ENCODE data around the gene FBRS. TPM values are rescaled to one million over a fixed set of nuclear protein-coding genes. Genes with fewer than 3 reads are reported as not detected.
A peak's percentile ranks its signal among the peaks of the same experiment; 100 is the strongest.

The FBRS gene
- total RNA-seq, 2 experiments from 2014 or later, result 91.8 to 95.6 TPM

DNA sequence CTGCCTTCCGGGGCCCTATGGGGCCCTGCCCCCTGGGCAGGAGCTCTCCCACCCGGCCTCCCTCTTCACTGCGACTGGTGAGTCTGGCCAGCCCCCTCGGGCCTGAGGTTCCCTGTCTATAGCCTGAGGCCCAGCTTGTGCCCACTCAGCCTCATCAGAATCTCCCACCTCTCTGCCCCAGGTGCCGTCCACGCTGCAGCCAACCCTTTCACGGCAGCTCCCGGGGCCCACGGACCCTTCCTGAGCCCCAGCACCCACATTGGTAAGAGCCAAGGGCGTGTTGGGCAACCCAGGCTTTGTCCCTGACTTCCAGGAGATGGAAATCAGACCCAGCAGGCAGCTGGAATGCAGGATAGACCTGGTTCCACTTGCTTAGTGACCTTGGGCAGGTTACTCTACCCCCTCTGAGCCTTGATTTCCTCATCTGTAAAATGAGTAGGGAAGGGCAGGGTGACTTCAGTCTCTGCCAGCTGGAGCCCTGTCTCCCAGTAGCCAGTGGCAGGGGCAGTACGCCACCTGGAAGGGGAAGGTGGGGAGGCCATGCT lies 9.2 kb downstream of the FBRS start:
- Mint-ChIP-seq H3K4me3 (no peak overlapping the region), H3K36me3 (peaks cover 36% of the 10 kb centered on the region), H3K27me3 (no peaks in the 10 kb centered on the region), H3K4me1 (ENCODE audit: low read depth) (peaks cover 14% of the 10 kb centered on the region), H3K27ac (no peak overlapping the region), H3K9me3 (no peaks in the 10 kb centered on the region)
- intact Hi-C loops (cut with micrococcal nuclease), result no loop called here
- no peak for DNase-seq
- ChIA-PET POLR2A (interaction anchor here (0.9 kb wide), 1 partner anchor 30 kb away, joined by 3 read pairs; no protein-coding TSS in a partner anchor), CTCF (interaction anchor here (0.5 to 1.5 kb wide), 2 partner anchors 27 to 252 kb away, joined by 3 to 4 read pairs; no protein-coding TSS in a partner anchor)

DNA sequence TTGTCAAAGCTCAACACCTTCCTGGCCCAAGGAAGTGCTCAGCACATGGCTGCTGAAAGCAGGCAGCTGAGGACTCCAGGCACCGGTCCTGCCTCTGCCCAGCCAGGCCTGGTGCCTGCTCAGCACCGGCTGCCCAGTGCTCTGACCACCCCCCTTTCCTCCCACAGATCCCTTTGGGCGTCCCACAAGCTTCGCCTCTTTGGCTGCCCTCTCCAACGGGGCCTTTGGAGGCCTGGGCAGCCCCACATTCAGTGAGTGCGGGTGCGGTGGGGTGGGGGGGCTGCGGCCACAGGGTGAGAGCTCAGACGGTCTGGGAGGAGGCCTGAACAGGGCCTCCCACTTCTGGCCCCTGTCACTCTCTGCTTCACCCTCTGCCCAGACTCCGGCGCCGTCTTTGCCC lies 10.2 kb downstream of the FBRS start:
- intact Hi-C loops (cut with micrococcal nuclease), result no loop called here
- Mint-ChIP-seq H3K4me1 (ENCODE audit: low read depth) (peaks cover 6% of the 10 kb centered on the region), H3K9me3 (no peaks in the 10 kb centered on the region), H3K36me3 (peaks cover 26% of the 10 kb centered on the region), H3K27me3 (no peaks in the 10 kb centered on the region), H3K27ac (no peak overlapping the region), H3K4me3 (no peak overlapping the region)
- ChIA-PET CTCF (interaction anchor here (1.5 kb wide), 1 partner anchor 26 kb away, joined by 4 read pairs; no protein-coding TSS in a partner anchor), POLR2A (no interaction called here)
- DNase-seq, result no peak

DNA sequence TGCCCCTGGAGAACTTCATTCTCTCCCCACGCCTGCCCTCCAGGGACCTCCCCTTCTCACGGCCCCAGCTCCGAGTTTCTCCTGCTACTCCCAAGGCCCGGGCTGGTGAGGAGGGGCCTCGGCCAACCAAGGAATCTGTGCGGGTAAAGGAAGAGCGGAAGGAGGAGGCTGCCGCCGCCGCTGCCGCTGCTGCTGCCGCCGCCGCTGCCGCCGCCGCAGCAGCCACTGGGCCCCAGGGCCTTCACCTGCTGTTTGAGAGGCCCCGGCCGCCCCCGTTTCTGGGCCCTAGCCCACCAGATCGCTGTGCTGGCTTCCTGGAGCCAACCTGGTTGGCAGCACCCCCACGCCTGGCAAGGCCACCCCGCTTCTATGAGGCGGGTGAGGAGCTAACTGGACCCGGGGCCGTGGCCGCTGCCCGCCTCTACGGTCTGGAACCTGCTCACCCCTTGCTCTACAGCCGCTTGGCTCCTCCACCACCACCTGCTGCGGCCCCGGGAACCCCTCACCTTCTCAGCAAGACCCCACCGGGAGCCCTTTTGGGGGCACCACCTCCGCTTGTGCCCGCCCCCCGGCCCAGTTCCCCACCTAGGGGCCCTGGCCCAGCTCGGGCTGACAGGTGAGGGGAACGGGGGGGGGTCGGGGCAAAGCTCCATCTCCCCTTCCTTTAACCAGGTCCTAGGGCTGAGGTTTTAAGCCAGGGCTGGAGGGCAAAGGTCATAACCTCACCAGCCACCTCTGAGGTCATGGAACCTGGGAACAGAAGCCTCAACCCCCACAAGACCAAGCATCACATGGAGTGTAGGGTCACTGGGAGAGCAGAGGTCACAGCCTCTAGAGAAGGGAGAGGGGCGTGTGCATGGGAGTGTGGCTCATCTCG lies 11.0 kb downstream of the FBRS start:
- no peaks in the 10 kb centered on the region for H3K4me1 Mint-ChIP-seq (ENCODE audit: low read depth)
- no peak overlapping the region for H3K27ac Mint-ChIP-seq
- H3K36me3 Mint-ChIP-seq, result peaks cover 20% of the 10 kb centered on the region
- DNase-seq, result no peak
- intact Hi-C loops (cut with micrococcal nuclease), result no loop called here
- ChIA-PET CTCF (interaction anchor here (0.5 kb wide), 1 partner anchor 148 kb away, joined by 3 read pairs; no protein-coding TSS in a partner anchor), POLR2A (no interaction called here)
- no peak overlapping the region for H3K4me3 Mint-ChIP-seq
- H3K9me3 Mint-ChIP-seq, result no peaks in the 10 kb centered on the region
- no peaks in the 10 kb centered on the region for H3K27me3 Mint-ChIP-seq

DNA sequence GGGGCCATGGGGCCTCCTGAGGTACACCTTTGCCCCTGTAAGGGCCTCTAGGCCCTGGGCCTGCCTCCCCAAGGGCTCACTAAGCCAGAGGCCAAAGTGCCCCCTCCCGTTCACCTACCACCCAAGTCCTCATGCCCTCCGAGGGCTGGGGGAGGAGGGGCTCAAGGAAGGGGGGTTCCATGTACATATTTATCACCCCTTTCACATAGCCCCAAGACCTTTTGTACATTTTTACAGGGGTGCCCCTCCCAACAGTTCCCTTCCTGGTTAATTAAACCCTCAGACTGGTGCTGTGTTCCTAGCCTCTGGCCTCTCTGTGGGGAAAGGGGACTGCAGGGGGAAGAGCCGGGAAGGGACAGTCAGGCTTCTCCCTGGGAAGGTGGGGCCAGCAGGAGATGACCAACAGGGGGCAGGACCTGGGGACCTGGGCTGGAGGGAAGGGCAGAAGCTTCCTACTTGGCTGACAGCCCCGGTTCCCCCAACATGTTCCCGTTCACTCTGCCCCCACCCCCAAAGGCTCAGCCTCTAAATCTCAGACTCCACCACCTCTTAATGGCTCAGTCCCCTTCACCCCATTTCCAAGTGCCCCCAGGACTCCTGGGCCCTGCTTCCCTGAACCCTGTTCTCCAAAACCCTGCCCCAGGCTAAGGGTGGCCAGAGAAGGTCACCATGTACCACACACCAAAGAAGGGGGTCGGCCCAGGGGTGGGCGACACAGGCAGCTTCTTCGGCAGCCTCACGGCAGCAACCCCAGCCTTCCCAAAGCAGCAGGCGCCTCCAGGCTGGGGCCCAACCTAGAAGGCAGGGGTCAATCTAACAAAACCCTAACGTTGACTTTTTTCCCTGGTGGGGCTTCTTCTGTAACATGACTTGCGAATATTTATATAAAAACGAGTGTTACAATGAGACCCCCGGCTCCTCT lies 11.9 kb downstream of the FBRS start:
- H3K36me3 Mint-ChIP-seq, result peaks cover 16% of the 10 kb centered on the region
- intact Hi-C loops (cut with micrococcal nuclease), result no loop called here
- no peaks in the 10 kb centered on the region for H3K4me1 Mint-ChIP-seq (ENCODE audit: low read depth)
- no peak overlapping the region for H3K27ac Mint-ChIP-seq
- POLR2A ChIA-PET, result no interaction called here
- no peak for DNase-seq
- H3K9me3 Mint-ChIP-seq, result no peaks in the 10 kb centered on the region
- H3K4me3 Mint-ChIP-seq, result no peak overlapping the region
- CTCF ChIA-PET, result no interaction called here
- no peaks in the 10 kb centered on the region for H3K27me3 Mint-ChIP-seq

DNA sequence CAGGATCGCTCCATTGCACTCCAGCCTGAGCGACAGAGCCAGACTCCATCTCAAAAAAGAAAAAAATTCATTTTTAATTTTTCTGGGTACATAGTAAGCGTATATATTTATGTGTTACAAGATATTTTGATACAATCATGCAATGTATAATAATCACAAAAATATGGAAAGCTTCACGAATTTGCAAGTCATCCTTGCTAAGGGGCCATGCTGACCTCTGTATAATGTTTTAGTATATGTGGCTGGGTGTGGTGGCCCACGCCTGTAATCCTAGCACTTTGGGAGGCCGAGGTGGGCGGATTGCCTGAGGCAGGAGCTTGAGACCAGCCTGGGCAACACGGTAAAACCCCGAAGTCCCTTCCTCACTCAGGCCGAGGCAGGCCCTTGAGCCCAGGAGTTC lies 16.9 kb downstream of the FBRS start:
- H3K4me1 Mint-ChIP-seq (ENCODE audit: low read depth), result no peaks in the 10 kb centered on the region
- POLR2A ChIA-PET, result interaction anchor here (0.6 to 1.1 kb wide), 2 partner anchors 9 to 15 kb away, joined by 3 read pairs; no protein-coding TSS in a partner anchor

DNA sequence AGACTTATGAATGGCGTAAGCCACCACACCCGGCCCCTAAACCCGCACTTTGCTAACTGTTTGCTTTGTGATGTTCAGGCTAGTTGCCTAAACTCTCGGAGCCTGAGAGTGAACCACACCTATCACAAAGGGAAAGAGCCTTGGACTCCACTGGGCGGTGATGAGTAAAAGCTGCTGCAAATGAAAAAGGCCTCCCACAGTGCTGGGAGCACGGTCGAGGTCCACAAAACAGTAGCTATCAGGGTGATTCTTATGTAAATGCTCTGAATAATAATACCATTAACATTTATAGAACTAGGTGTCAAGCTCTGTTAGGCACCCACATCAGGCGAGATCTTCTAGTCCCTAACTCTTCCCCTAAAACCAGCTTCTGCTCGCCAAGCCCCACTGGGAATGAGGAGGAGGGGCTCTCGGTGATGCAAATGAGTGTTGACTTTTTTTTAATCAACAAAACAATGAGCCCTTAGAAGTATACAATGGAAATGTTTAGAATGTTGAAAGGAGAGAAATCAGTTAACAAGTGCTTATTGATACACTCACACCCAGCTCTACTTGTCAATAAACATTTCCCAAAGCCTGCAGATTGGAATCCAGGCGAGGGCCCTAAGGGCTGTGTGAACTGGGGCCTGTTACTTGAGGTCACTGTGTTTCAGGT lies 19.8 kb downstream of the FBRS start:
- intact Hi-C loops (cut with micrococcal nuclease), result no loop called here
- Mint-ChIP-seq H3K4me1 (ENCODE audit: low read depth) (no peaks in the 10 kb centered on the region), H3K4me3 (no peak overlapping the region), H3K36me3 (no peaks in the 10 kb centered on the region), H3K27me3 (no peaks in the 10 kb centered on the region), H3K9me3 (no peaks in the 10 kb centered on the region), H3K27ac (no peak overlapping the region)
- no peak for DNase-seq
- ChIA-PET CTCF (interaction anchor here (0.6 to 1.1 kb wide), 2 partner anchors 16 to 82 kb away, joined by 3 to 4 read pairs; no protein-coding TSS in a partner anchor), POLR2A (no interaction called here)

More for the DNA sequence above, 16.9 kb downstream of the FBRS start:
- intact Hi-C loops (cut with micrococcal nuclease), result no loop called here
- CTCF ChIA-PET, result interaction anchor here (1.3 kb wide), 1 partner anchor 19 kb away, joined by 3 read pairs; no protein-coding TSS in a partner anchor
- DNase-seq, result no peak
- no peaks in the 10 kb centered on the region for H3K9me3 Mint-ChIP-seq
- no peak overlapping the region for H3K27ac Mint-ChIP-seq
- H3K4me3 Mint-ChIP-seq, result no peak overlapping the region
- H3K27me3 Mint-ChIP-seq, result no peaks in the 10 kb centered on the region
- H3K36me3 Mint-ChIP-seq, result peaks cover 3% of the 10 kb centered on the region

DNA sequence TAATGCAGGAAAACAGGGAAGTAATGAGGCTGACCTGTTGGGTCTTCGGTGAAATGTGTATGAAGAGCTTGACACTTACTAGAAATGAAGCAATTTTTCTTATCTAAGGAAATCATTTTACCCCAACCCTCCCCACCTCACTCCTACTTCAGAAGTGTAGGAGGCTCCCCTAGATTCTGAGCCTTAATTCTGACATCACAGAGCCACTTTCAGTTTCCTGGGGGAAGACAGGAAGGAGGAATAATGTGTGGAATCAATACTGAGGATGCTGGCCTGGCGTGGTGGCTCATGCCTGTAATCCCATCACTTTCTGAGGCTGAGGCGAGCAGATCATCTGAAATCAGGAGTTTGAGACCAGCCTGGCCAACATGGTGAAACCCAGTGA lies 20.3 kb downstream of the FBRS start:
- CTCF ChIA-PET, result interaction anchor here (0.6 to 1.1 kb wide), 2 partner anchors 15 to 81 kb away, joined by 3 to 4 read pairs; no protein-coding TSS in a partner anchor
- H3K4me3 Mint-ChIP-seq, result no peak overlapping the region
- no peak overlapping the region for H3K27ac Mint-ChIP-seq
- no peak for DNase-seq
- no peaks in the 10 kb centered on the region for H3K4me1 Mint-ChIP-seq (ENCODE audit: low read depth)
- no peaks in the 10 kb centered on the region for H3K27me3 Mint-ChIP-seq
- POLR2A ChIA-PET, result no interaction called here
- intact Hi-C loops (cut with micrococcal nuclease), result no loop called here
- H3K9me3 Mint-ChIP-seq, result no peaks in the 10 kb centered on the region
- no peaks in the 10 kb centered on the region for H3K36me3 Mint-ChIP-seq

DNA sequence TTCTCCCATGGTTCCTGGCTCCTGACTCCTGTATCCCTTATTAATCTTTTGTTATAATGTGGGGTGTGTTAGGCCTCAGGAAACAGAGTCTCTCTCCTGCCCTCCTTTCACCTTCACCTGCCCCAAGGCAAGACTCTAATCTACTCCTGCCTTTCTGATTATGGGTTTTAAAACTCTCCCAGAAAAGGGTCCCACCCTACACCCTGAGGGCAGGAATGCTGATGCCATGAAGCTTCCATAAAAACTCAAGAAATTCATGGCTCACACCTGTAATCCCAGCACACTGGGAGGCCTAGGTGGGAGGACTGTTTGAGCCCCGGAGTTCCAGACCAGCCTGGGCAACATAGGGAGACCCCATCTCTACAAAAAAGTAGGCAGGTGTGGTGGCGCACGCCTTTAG lies 22.1 kb downstream of the FBRS start:
- Mint-ChIP-seq H3K36me3 (no peaks in the 10 kb centered on the region), H3K9me3 (no peaks in the 10 kb centered on the region), H3K4me1 (ENCODE audit: low read depth) (no peaks in the 10 kb centered on the region), H3K4me3 (no peak overlapping the region), H3K27ac (no peak overlapping the region), H3K27me3 (no peaks in the 10 kb centered on the region)
- no peak for DNase-seq
- intact Hi-C loops (cut with micrococcal nuclease), result no loop called here
- ChIA-PET CTCF (interaction anchor here (0.7 kb wide), 1 partner anchor 14 kb away, joined by 4 read pairs; no protein-coding TSS in a partner anchor), POLR2A (interaction anchor here (0.6 kb wide), 2 partner anchors 13 to 51 kb away, joined by 3 read pairs; no protein-coding TSS in a partner anchor)

DNA sequence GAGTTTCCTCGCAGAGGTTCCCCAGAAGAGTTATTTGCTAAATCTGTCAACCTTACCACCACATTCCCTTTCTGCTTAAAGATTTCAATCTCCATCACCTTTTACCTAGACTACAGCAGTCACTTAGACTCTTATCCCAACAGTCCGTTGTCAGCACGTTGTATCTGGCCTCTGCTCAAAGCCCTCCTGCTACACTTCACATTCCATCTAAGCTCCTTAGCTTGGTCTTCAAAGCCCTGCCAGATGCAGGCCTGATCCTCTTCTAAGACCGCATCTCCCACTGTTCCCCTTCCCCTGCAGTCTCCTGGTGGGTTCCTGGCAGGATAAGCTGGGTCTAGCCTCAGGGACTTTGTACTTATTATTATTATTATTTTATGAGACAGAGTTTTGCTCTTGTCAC lies 30.5 kb downstream of the FBRS start:
- Mint-ChIP-seq H3K9me3 (no peaks in the 10 kb centered on the region), H3K27me3 (no peaks in the 10 kb centered on the region), H3K27ac (no peak overlapping the region), H3K4me1 (ENCODE audit: low read depth) (peaks cover 6% of the 10 kb centered on the region), H3K36me3 (no peaks in the 10 kb centered on the region), H3K4me3 (no peak overlapping the region)
- DNase-seq, result no peak
- intact Hi-C loops (cut with micrococcal nuclease), result no loop called here
- ChIA-PET POLR2A (interaction anchor here (1.1 kb wide), 1 partner anchor 39 kb away, joined by 3 read pairs; no protein-coding TSS in a partner anchor), CTCF (no interaction called here)

DNA sequence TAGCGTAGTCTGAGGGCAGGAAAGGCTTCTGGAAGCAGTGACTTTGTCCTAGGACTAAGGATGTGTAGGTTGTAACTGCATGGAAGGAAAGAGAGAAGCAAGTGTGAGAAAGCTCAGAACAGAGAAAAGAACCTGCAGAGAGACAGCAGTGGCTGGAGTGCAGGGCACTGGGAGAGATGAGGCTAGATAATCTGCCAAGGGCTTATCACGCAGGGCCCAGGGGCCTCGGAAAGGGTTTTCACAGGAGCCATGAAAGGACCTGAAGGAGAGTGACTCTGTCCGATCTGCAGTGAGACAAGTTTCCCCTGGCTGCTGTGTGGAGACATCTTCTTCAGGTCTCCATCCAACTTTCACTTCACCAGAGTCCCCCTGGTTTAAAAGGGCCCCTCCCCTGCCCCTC lies 33.7 kb downstream of the FBRS start:
- intact Hi-C loops (cut with micrococcal nuclease), result no loop called here
- DNase-seq, result no peak
- Mint-ChIP-seq H3K4me3 (no peak overlapping the region), H3K9me3 (no peaks in the 10 kb centered on the region), H3K36me3 (no peaks in the 10 kb centered on the region), H3K4me1 (ENCODE audit: low read depth) (peaks cover 9% of the 10 kb centered on the region), H3K27ac (no peak overlapping the region), H3K27me3 (no peaks in the 10 kb centered on the region)
- ChIA-PET CTCF (interaction anchor here (3.0 to 8.2 kb wide), 2 partner anchors 19 to 32 kb away, joined by 14 to 86 read pairs; partner anchors contain the start of gene FBRS), POLR2A (no interaction called here)

DNA sequence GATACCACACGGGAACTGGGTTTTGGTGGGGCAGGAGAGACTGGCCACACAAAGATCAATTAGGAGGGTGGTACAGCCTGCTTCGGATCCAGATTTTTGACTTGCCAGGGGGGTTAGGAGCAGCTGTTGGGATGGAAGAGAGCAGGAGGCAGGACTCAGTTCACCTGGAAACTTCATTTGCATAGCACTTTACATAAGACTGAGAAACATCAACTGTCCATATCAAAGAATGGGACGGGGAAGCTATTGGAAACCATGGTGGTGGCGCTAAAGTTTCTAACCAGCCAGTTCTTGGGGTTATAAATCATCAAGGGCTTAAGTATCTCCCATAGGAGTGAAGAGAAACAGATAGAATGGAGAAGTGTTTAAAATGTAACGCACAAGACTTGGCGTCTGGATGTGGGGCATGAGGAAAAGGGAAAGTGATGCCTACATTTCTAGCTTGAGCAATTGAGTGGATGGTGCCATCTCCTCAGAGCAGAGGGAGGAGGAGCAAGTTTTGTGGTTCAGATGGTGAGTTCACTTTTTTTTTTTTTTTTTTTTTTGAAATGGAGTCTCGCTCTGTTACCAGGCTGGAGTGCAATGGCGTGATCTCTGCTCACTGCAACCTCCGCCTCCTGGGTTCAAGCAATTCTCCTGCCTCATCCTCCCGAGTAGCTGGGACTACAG lies 34.3 kb downstream of the FBRS start:
- Mint-ChIP-seq H3K36me3 (no peaks in the 10 kb centered on the region), H3K9me3 (no peaks in the 10 kb centered on the region), H3K27ac (peak overlapping the region; percentile 38)

More for the DNA sequence above, 34.3 kb downstream of the FBRS start:
- intact Hi-C loops (cut with micrococcal nuclease), result no loop called here
- CTCF ChIA-PET, result interaction anchor here (1.7 to 8.2 kb wide), 7 partner anchors 9 to 157 kb away, joined by 7 to 86 read pairs (median 14); partner anchors contain the start of genes FBRS, PRR14 and ZNF747
- Mint-ChIP-seq H3K4me3 (no peak overlapping the region), H3K27me3 (no peaks in the 10 kb centered on the region), H3K4me1 (ENCODE audit: low read depth) (peaks cover 15% of the 10 kb centered on the region)
- POLR2A ChIA-PET, result interaction anchor here (1.7 to 2.0 kb wide), 2 partner anchors 20 to 32 kb away, joined by 4 to 10 read pairs; no protein-coding TSS in a partner anchor
- DNase-seq, result no peak
